Mesenteric fat pad (tissue), 1 donor: ENCODE measurements around the gene NCKAP5. TPM values are rescaled to one million over a fixed set of nuclear protein-coding genes. Genes with fewer than 3 reads are reported as not detected.

Experiments used
- DNase-seq: peaks from one replicate; pipeline ENCODE4 v3.0.0-alpha.2; 2020; ENCODE audit warnings: low spot score
- total RNA-seq: library from RNA; stranded (reverse); fragmentation: NEBNext Ultra II Directional; extraction: Animal tissue kit (Norgen Biotek cat#: 25700); gene quantifications from one replicate; pipeline ENCODE4 v1.2.1, GENCODE V29; 2021
- donor health status: DM: yes; HTN: yes; CAD: no.

Gene NCKAP5
- total RNA-seq, 1 donor from 2014 or later = 1.7 TPM

- DNase-seq = no peak
Measured at GRCh38 chr2:133498662-133499585, 69.3 kb downstream of the NCKAP5 start.

GRCh38 chr2:133497951-133498565, 70.2 kb downstream of the NCKAP5 start:
- DNase-seq = no peak

DNA sequence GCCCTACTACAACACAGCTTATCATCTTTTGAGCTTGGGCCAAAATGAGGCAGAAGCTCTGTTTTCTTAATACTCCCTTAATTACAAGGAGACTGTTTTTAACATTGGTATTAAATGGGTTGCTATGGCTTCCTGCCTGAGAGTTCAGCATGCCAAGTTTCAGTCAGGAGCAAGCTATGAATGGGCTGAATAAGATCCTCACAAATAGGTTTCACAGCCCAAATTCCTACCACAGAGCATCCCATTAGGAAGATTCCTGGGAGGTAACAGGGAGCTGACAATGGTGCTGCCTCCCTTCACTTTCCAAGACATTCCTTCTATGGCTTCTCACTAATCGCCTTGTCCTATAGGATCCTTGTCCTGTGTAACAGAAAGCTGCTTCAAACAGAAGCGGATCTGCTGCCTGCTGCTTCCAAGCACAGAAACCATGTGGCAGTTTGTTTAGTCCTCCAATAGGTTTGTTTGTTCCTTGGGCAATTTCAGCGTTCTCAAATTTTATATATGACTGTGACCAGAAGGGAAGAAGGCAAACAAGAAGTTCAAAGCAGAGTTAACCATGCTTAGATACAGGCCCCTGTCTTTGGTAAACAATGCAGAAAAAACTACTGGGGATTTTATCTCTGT, 70.9 kb downstream of the NCKAP5 start:
- DNase-seq = no peak

DNA sequence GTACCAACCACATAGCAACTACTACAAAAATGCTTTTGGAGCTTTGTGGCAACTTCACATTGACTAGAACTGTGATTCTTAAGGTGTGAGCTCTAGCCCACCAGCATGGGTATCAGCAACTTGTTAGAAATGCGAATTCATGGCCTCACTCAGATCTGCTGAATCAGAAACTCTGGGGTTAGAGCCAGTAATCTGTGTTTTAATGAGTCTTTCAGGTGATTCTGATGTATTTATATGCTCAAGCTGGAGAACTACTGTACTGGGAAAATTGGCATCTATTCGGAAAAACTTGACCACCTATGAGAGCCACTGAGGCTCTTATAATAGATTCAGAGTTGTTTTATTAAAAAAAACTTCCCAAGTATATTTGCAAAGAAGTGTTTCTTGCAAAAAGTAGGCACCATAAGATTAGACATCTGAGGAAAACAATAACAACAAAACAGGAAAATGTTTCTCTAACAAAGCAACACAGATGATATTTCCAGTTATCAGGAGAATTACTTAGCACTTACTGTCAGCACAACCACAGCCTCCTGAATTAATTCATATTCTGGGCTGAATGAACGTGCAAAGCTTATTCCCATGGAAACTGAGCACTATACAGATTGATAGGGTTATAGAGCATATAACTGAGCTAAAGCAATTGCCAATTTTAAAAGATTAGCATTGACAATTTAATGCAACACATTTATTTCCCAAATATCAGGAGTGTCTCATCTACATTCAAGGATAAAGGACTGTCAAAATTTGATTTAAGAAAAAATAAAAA, 71.6 kb downstream of the NCKAP5 start:
- no peak for DNase-seq

- no peak for DNase-seq
Measured at GRCh38 chr2:133495226-133495625, 73.0 kb downstream of the NCKAP5 start.

- no peak for DNase-seq
Measured at GRCh38 chr2:133492719-133493380, 75.4 kb downstream of the NCKAP5 start.

- no peak for DNase-seq
Measured at GRCh38 chr2:133490411-133490980, 77.8 kb downstream of the NCKAP5 start.

GRCh38 chr2:133489641-133490410, 78.4 kb downstream of the NCKAP5 start:
- DNase-seq = no peak

- DNase-seq = no peak
Measured at GRCh38 chr2:133489146-133489545, 79.1 kb downstream of the NCKAP5 start.

DNA sequence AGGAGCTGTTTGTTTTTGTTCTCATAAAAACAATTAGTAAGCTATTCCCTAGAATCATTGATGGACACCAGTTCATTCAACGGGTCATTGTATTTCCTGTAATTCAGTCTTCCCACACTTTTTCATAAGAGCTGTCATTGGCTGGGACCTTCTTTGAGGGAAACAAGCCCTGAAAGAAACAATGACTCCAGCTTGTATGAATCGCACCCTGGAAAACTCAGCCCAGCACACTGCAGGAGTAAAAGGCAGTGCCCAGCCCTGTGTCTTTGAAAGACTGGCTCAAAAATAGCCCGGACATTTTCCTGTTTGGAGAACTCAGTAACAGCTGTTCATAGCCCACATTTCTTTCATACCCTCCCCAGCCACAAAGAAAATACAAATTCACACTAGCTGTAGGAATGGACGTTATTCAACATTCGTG, 81.5 kb downstream of the NCKAP5 start:
- no peak for DNase-seq

DNA sequence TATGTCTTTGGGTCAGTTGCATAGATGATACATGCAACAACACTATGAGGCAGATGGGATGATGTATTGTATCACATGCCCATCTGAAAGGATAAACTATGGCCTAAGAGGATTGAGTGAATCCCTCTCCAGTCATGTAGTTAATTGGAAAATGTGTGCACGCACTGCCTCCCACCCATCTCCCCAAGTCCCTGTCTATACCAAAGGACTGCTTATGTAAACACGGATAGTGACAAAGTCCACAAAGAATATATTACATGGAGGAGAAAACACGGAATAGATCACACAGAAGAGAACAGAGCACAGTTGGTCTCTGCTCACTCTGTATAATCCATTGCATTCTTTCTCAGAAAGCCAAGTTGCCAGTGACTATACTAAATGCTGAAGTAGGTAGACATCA, 82.4 kb downstream of the NCKAP5 start:
- no peak for DNase-seq

DNA sequence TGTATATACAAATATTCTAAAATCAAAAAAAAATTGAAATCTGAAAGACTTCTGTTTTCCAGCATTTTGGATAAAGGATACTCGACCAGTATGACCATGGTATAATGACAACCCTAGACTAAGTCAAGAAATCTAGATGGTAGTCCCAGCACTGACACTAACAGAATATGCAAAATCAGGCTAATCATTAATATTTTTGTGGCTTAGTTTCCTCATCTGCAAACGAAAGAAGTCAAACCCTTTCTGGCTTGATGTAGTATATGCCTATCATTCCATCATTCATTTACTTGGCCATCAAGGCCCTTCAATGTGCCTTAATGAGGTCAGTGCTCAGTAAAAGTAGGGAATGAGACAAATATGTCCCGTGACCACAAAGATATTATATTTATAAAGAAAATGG, 83.5 kb downstream of the NCKAP5 start:
- no peak for DNase-seq

DNA sequence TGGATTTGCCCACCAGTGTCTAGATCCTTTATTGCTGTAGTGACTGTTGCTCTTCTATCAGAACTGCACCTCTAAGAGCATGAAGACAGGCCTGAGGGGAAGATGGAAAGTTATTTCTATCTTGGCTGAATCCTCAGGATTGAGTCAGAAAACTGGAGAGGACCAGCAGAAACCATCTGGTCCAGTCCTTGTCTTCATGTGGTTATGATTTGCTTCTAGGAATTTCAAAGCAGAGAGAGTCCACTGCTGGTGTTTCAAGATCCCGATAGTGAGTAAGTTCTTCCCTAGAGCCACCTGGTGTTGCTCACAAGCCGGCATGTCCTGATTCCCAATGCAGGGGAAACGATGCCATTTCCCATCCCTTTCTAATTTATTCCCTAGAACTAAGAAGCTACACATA, 84.2 kb downstream of the NCKAP5 start:
- DNase-seq = no peak

- no peak for DNase-seq
Measured at GRCh38 chr2:133483181-133483580, 85.1 kb downstream of the NCKAP5 start.

GRCh38 chr2:133480707-133481429, 87.4 kb downstream of the NCKAP5 start:
- no peak for DNase-seq

DNA sequence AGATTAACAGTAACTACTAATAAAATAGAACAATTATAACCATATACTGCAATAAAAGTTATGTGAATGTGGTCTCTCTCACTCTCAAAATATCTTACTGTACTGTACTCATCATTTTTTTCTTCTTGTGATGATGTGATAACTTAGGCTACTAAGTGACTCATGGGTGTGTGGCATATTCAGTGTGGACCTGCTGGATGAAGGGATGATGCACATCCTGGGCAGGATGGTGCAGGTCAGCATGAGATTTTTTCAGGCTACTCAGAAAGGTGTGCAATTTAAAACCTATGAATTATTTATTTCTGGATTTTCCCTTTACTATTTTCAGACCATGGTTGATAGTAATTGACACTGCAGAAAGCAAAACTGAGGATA, 90.7 kb downstream of the NCKAP5 start:
- no peak for DNase-seq

GRCh38 chr2:133476931-133477615, 91.2 kb downstream of the NCKAP5 start:
- DNase-seq = no peak

GRCh38 chr2:133476286-133476685, 92.0 kb downstream of the NCKAP5 start:
- no peak for DNase-seq

DNA sequence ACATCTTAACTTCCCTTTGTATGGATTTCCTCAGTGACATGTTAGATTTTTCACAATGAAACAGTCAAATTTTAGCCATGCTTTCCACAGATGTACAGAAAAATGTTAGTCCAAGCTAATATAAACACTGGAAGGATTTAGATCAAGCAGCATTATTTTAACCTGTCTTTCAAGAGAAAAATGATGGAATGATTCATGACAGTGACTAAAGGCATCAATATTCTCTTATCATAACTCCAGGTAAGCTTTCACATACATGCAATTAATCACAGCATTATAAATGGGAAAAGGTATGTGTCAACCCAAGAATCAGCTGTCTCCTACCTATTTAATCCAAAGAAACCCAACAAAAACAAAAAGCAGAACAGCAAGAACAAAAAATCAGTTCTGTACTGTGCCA, 92.7 kb downstream of the NCKAP5 start:
- no peak for DNase-seq
